ENCODE results near the gene ZNF768.

The ZNF768 gene

DNA sequence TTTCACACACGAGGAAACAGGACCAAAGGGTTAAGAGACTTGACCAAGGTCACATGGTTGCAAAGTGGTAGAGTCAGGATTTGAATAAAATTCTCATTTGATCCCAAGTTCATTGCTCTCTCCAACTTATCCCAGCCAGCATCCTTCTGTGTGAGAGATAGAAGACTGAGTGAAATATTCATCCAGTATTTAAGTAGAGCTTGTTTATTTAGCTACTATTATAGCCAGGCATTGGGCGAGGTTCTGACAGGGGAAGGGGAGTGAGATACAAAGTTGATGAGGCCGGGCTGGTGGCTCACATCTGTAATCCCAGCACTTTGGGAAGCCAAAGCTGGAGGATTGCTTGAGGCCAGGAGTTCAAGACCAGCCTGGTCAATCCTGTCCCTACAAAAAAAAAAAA, 49.4 kb downstream of the ZNF768 start:
- TF ChIP-seq, protein P1, sequence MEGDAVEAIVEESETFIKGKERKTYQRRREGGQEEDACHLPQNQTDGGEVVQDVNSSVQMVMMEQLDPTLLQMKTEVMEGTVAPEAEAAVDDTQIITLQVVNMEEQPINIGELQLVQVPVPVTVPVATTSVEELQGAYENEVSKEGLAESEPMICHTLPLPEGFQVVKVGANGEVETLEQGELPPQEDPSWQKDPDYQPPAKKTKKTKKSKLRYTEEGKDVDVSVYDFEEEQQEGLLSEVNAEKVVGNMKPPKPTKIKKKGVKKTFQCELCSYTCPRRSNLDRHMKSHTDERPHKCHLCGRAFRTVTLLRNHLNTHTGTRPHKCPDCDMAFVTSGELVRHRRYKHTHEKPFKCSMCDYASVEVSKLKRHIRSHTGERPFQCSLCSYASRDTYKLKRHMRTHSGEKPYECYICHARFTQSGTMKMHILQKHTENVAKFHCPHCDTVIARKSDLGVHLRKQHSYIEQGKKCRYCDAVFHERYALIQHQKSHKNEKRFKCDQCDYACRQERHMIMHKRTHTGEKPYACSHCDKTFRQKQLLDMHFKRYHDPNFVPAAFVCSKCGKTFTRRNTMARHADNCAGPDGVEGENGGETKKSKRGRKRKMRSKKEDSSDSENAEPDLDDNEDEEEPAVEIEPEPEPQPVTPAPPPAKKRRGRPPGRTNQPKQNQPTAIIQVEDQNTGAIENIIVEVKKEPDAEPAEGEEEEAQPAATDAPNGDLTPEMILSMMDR (IDR thresholded peaks at IDR 0.05; ENCODE audit: low read depth, low read length): no peak
- DNase-seq (ENCODE audit: low read depth in 2 of 2): no peak
- no peak overlapping the region for H3K4me3 ChIP-seq (replicated peaks in 1 of 2; ENCODE audit: low read depth in 2 of 2, low read length in 2 of 2)

DNA sequence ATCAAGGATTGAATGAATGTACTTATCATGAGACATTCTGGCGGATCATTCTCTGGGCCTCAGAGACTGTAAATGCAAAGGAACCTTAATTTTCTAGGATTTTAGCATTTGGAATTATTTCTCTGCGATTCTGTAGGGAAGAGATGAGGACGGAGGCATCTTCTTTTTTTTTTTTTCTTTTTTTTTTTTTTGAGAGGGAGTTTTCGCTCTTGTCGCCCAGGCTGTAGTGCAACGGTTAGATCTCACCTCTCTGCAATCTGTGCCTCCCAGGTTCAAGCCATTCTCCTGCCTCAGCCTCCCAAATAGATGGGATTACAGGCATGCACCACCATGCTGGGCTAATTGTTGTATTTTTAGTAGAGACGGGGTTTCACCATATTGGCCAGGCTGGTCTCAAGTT, 51.7 kb downstream of the ZNF768 start:
- TF ChIP-seq, protein P1 (IDR thresholded peaks at IDR 0.05; ENCODE audit: low read depth, low read length): no peak
- DNase-seq (ENCODE audit: low read depth in 2 of 2): no peak
- no peak overlapping the region for H3K4me3 ChIP-seq (replicated peaks in 1 of 2; ENCODE audit: low read depth in 2 of 2, low read length in 2 of 2)

DNA sequence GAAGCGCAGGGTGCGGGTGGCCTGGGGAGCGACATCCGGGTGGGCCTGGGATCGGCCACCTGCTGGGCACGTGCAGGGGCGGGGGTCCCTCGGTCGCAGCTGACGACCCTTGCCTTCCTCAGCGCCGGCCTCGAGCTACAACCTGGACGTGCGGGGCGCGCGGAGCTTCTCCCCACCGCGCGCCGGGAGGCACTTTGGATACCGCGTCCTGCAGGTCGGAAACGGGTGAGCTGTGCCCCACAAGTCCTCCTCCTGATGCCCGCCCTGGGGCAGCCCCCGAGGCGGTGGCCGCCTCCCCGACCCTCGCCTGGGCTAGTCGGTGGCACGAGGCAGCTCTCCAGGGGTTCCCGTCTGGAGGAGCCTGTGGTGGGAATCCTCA, 52.3 kb downstream of the ZNF768 start:
- TF ChIP-seq, protein P1 (IDR thresholded peaks at IDR 0.05; ENCODE audit: low read depth, low read length): no peak

More for the DNA sequence above, 52.3 kb downstream of the ZNF768 start:
- no peak for DNase-seq (ENCODE audit: low read depth in 2 of 2)
- no peak overlapping the region for H3K4me3 ChIP-seq (replicated peaks in 1 of 2; ENCODE audit: low read depth in 2 of 2, low read length in 2 of 2)
